ENCODE measurements around the gene SMOC2. TPM values are rescaled to one million over a fixed set of nuclear protein-coding genes. Genes with fewer than 3 reads are reported as not detected.

SMOC2 gene
- total and polyA plus RNA-seq, 2 of the 13 experiments (the other 11 are each of a cell fraction or from before 2014, with no cell fraction given): not detected

- H3K9ac ChIP-seq (ENCODE audit: insufficient read depth, low read depth, low read length): no peak overlapping the region
- no peak for TF ChIP-seq HNRNPL (IDR thresholded peaks at IDR 0.05; ENCODE audit: low read depth, low read length)
- TF ChIP-seq, protein P1, sequence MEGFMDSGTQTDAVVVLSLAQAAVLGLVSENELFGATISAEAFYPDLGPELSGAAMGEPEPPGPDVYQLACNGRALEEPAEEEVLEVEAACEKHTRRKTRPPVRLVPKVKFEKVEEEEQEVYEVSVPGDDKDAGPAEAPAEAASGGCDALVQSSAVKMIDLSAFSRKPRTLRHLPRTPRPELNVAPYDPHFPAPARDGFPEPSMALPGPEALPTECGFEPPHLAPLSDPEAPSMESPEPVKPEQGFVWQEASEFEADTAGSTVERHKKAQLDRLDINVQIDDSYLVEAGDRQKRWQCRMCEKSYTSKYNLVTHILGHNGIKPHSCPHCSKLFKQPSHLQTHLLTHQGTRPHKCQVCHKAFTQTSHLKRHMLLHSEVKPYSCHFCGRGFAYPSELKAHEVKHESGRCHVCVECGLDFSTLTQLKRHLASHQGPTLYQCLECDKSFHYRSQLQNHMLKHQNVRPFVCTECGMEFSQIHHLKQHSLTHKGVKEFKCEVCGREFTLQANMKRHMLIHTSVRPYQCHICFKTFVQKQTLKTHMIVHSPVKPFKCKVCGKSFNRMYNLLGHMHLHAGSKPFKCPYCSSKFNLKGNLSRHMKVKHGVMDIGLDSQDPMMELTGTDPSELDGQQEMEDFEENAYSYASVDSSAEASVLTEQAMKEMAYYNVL (CRISPR knock-in tag; IDR thresholded peaks at IDR 0.05; ENCODE audit: borderline replicate concordance): no peak
- no peak for TF ChIP-seq PHF20 (CRISPR knock-in tag; IDR thresholded peaks at IDR 0.05)
- TF ChIP-seq CREM (IDR thresholded peaks at IDR 0.05): no peak
- no peak for TF ChIP-seq CREM (CRISPR knock-in tag; IDR thresholded peaks at IDR 0.05)
- TF ChIP-seq PAWR (CRISPR knock-in tag; IDR thresholded peaks at IDR 0.05; ENCODE audit: borderline replicate concordance): no peak
- TF ChIP-seq NCOR1 (IDR thresholded peaks at IDR 0.05; ENCODE audit: borderline replicate concordance, low read length): no peak
- TF ChIP-seq MAF1 (CRISPR knock-in tag; IDR thresholded peaks at IDR 0.05; ENCODE audit: borderline replicate concordance): no peak
- TF ChIP-seq TRAFD1 (CRISPR knock-in tag; IDR thresholded peaks at IDR 0.05; ENCODE audit: borderline replicate concordance): no peak
- TF ChIP-seq ZNF317 (CRISPR knock-in tag; IDR thresholded peaks at IDR 0.05): no peak
- TF ChIP-seq ZNF776 (CRISPR knock-in tag; IDR thresholded peaks at IDR 0.05): no peak
- no peak for TF ChIP-seq HMG20B (CRISPR knock-in tag; conservative IDR thresholded peaks at IDR 0.05)
- TF ChIP-seq DR1 (CRISPR knock-in tag; IDR thresholded peaks at IDR 0.05): no peak
- no peak for TF ChIP-seq ZNF33B (CRISPR knock-in tag; IDR thresholded peaks at IDR 0.05)
- no peak for TF ChIP-seq ZNF512B (CRISPR knock-in tag; IDR thresholded peaks at IDR 0.05; ENCODE audit: borderline replicate concordance)
- TF ChIP-seq ZNF383 (CRISPR knock-in tag; IDR thresholded peaks at IDR 0.05; ENCODE audit: borderline replicate concordance): no peak
- H3K4me1 ChIP-seq (ENCODE audit: insufficient read depth, low read length): no peaks in the 10 kb centered on the region
- ChIA-PET CTCF (ENCODE audit: low intra/inter-chr PET ratio, low total read pairs) (no interaction called here), POLR2A (no interaction called here)
- no peak for ATAC-seq
- H2AFZ ChIP-seq (ENCODE audit: low read length): no peak overlapping the region
- H4K20me1 ChIP-seq (ENCODE audit: insufficient read depth, low read length): no peaks in the 10 kb centered on the region
- H3K27me3 ChIP-seq (ENCODE audit: control insufficient read depth in 1 of 2, insufficient read depth in 2 of 2, low read length in 2 of 2): peaks cover 3 to 52% of the 10 kb centered on the region in 2 experiments; a peak in 4 of 5 replicates
- no peak overlapping the region for H3K27ac ChIP-seq (ENCODE audit: extremely low read length, insufficient read depth, low read length)
- H3K79me2 ChIP-seq (ENCODE audit: insufficient read depth, low read length): no peaks in the 10 kb centered on the region
- H3K36me3 ChIP-seq (replicated peaks in 1 of 2; ENCODE audit: control insufficient read depth in 1 of 2, insufficient read depth in 2 of 2, low read length in 2 of 2): no peaks in the 10 kb centered on the region
- WGBS (ENCODE audit: low lambda C conversion rate): 35% methylated on average over 10 of the region's 10 CpGs
- in situ Hi-C loops (cut with HindIII; ENCODE audit: extremely low pct_ligation_motif_present, low pct_unique_long_range_greater_than_20kb): no loop called here
- intact Hi-C loops (cut with micrococcal nuclease; ENCODE audit: unreplicated experiment): no loop called here
- FAIRE-seq: no peak
- no peak overlapping the region for H3K4me3 ChIP-seq (replicated peaks in 1 of 3; ENCODE audit: insufficient read depth in 1 of 3, low read depth in 2 of 3, low read length in 3 of 3)
- DNase-seq (ENCODE audit: low spot score): no peak
- H3K4me2 ChIP-seq (ENCODE audit: low read depth, low read length): no peak overlapping the region
- BruUV-seq (replicated peaks): no TSS peak
- no peaks in the 10 kb centered on the region for H3K9me3 ChIP-seq (ENCODE audit: low read length)
Observed at GRCh38 chr6:168634541-168635328, 193.8 kb downstream of the SMOC2 start.

Measured in HepG2 (cell line).